ENCODE measurements around the gene SYT1. TPM values are rescaled to one million over a fixed set of nuclear protein-coding genes. Genes with fewer than 3 reads are reported as not detected.
"Not testable (repeated sequence)": the region's sequence is repeated elsewhere in the genome, so short reads cannot be mapped to it uniquely, and the experiment has no call there.

Gene SYT1
- 166 TPM for total RNA-seq

GRCh38 chr12:78864403-78864869, at the start of gene SYT1:
Gene SYT1 (plus strand): TSS chr12:78864774.
- peak; percentile 87 for DNase-seq

GRCh38 chr12:78818487-78818886, 46.1 kb upstream of the SYT1 start:
- DNase-seq, result no peak

- no peak for DNase-seq
Measured at GRCh38 chr12:78820946-78821345, 43.6 kb upstream of the SYT1 start.

GRCh38 chr12:78824918-78825317, 39.7 kb upstream of the SYT1 start:
- no peak for DNase-seq

- DNase-seq, result no peak
Measured at GRCh38 chr12:78829690-78830089, 34.9 kb upstream of the SYT1 start.

- no peak for DNase-seq
Measured at GRCh38 chr12:78835493-78835892, 29.1 kb upstream of the SYT1 start.

- not testable (repeated sequence) for DNase-seq
Measured at GRCh38 chr12:78840518-78841019, 24.0 kb upstream of the SYT1 start.

GRCh38 chr12:78853231-78853630, 11.3 kb upstream of the SYT1 start:
- DNase-seq, result no peak

GRCh38 chr12:78863482-78864402, 832 bp upstream of the SYT1 start:
- DNase-seq, result peak; percentile 64

- no peak for DNase-seq
Measured at GRCh38 chr12:78864870-78865463, 393 bp downstream of the SYT1 start.

- DNase-seq, result no peak
Measured at GRCh38 chr12:78865516-78865915, 942 bp downstream of the SYT1 start.

- DNase-seq, result no peak
Measured at GRCh38 chr12:78866518-78866917, 1.9 kb downstream of the SYT1 start.

- no peak for DNase-seq
Measured at GRCh38 chr12:78870539-78870938, 6.0 kb downstream of the SYT1 start.

GRCh38 chr12:78871566-78871965, 7.0 kb downstream of the SYT1 start:
- no peak for DNase-seq

- no peak for DNase-seq
Measured at GRCh38 chr12:78878459-78878858, 13.9 kb downstream of the SYT1 start.

- no peak for DNase-seq
Measured at GRCh38 chr12:78878866-78879265, 14.3 kb downstream of the SYT1 start.

- DNase-seq, result no peak
Measured at GRCh38 chr12:78880078-78880477, 15.5 kb downstream of the SYT1 start.

- DNase-seq, result no peak
Measured at GRCh38 chr12:78881685-78882084, 17.1 kb downstream of the SYT1 start.

GRCh38 chr12:78885466-78885865, 20.9 kb downstream of the SYT1 start:
- DNase-seq, result no peak

GRCh38 chr12:78886719-78887407, 22.3 kb downstream of the SYT1 start:
- DNase-seq, result no peak

- DNase-seq, result no peak
Measured at GRCh38 chr12:78887444-78887843, 22.9 kb downstream of the SYT1 start.

- no peak for DNase-seq
Measured at GRCh38 chr12:78888568-78888967, 24.0 kb downstream of the SYT1 start.
